Nephron progenitor cell (in vitro differentiated cells): ENCODE results near the gene PRDM11.
A peak's percentile ranks its signal among the peaks of the same experiment; 100 is the strongest.

Source experiments
- DNase-seq: peaks from one replicate; pipeline ENCODE4 v3.0.0; 2021
- H3K27ac Mint-ChIP-seq: 2 replicates; pipeline ENCODE4 v1.8.0; 2021; ENCODE audit warnings: mild to moderate bottlenecking, moderate library complexity, mixed read lengths
- H3K27me3 Mint-ChIP-seq: 2 replicates; pipeline ENCODE4 v1.8.0; 2021; ENCODE audit warnings: mild to moderate bottlenecking, low read depth, mixed read lengths; ENCODE audit not compliant: poor library complexity
- H3K36me3 Mint-ChIP-seq: 2 replicates; pipeline ENCODE4 v1.8.0; 2021; ENCODE audit warnings: low read depth, mixed read lengths
- H3K4me1 Mint-ChIP-seq: 2 replicates; pipeline ENCODE4 v1.8.0; 2021; ENCODE audit warnings: mixed read lengths
- H3K4me3 Mint-ChIP-seq: 2 replicates; pipeline ENCODE4 v1.8.0; 2021; ENCODE audit warnings: mild to moderate bottlenecking, moderate library complexity, mixed read lengths
- H3K9me3 Mint-ChIP-seq: 2 replicates; pipeline ENCODE4 v1.8.0; 2021; ENCODE audit warnings: mild to moderate bottlenecking, moderate library complexity, mixed read lengths
- TF ChIP-seq, protein P1 (sequence below): fragments of 200-600 bp; sonication (generic); IDR thresholded peaks from 2 replicates; pipeline ENCODE4 v1.5.0; 2021; ENCODE audit warnings: antibody characterized with exemption

PRDM11 gene

DNA sequence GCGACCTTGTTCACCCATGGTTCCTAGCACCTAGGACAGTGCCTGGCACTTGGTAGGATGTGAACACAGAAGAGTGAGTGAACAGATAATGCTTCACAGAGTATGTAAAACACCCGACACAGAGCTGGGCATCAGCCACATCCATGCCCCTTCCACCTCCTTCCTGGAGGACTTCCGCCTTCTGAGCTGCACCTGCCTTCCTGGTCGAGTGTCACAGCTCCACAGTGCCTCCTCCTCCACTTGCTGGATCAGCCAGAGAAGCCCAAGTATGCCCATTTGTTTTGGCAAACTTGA is 20.1 kb downstream of the PRDM11 start:
- H3K36me3 Mint-ChIP-seq = no peaks in the 10 kb centered on the region
- H3K27ac Mint-ChIP-seq = no peak overlapping the region
- no peak overlapping the region for H3K4me3 Mint-ChIP-seq
- no peaks in the 10 kb centered on the region for H3K9me3 Mint-ChIP-seq
- DNase-seq = no peak
- peaks cover 8% of the 10 kb centered on the region for H3K27me3 Mint-ChIP-seq
- TF ChIP-seq, protein P1, sequence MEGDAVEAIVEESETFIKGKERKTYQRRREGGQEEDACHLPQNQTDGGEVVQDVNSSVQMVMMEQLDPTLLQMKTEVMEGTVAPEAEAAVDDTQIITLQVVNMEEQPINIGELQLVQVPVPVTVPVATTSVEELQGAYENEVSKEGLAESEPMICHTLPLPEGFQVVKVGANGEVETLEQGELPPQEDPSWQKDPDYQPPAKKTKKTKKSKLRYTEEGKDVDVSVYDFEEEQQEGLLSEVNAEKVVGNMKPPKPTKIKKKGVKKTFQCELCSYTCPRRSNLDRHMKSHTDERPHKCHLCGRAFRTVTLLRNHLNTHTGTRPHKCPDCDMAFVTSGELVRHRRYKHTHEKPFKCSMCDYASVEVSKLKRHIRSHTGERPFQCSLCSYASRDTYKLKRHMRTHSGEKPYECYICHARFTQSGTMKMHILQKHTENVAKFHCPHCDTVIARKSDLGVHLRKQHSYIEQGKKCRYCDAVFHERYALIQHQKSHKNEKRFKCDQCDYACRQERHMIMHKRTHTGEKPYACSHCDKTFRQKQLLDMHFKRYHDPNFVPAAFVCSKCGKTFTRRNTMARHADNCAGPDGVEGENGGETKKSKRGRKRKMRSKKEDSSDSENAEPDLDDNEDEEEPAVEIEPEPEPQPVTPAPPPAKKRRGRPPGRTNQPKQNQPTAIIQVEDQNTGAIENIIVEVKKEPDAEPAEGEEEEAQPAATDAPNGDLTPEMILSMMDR = no peak
- H3K4me1 Mint-ChIP-seq = peaks cover 11% of the 10 kb centered on the region

DNA sequence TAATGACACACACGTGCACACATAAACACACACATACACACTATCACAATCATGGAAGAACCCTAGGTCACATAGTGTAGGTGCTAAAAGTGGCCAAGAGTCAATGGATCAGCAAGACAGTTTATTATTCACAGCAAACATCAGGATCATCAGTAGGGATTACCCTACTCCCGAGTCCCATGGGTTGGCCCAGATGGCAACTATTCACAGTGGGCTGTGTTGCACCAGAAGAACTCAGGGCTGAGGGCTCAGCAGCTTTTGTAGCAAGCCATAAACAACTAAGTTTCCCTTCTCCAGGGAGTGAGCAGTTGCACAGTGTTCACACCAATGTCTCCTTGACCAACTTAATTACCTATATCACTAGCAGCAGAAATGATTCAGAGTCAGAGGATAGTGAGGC is 20.8 kb downstream of the PRDM11 start:
- DNase-seq = no peak
- no peak overlapping the region for H3K4me3 Mint-ChIP-seq
- H3K4me1 Mint-ChIP-seq = peaks cover 6% of the 10 kb centered on the region
- no peaks in the 10 kb centered on the region for H3K9me3 Mint-ChIP-seq
- TF ChIP-seq, protein P1 = no peak
- H3K27me3 Mint-ChIP-seq = peaks cover 11% of the 10 kb centered on the region
- no peaks in the 10 kb centered on the region for H3K36me3 Mint-ChIP-seq
- no peak overlapping the region for H3K27ac Mint-ChIP-seq

DNA sequence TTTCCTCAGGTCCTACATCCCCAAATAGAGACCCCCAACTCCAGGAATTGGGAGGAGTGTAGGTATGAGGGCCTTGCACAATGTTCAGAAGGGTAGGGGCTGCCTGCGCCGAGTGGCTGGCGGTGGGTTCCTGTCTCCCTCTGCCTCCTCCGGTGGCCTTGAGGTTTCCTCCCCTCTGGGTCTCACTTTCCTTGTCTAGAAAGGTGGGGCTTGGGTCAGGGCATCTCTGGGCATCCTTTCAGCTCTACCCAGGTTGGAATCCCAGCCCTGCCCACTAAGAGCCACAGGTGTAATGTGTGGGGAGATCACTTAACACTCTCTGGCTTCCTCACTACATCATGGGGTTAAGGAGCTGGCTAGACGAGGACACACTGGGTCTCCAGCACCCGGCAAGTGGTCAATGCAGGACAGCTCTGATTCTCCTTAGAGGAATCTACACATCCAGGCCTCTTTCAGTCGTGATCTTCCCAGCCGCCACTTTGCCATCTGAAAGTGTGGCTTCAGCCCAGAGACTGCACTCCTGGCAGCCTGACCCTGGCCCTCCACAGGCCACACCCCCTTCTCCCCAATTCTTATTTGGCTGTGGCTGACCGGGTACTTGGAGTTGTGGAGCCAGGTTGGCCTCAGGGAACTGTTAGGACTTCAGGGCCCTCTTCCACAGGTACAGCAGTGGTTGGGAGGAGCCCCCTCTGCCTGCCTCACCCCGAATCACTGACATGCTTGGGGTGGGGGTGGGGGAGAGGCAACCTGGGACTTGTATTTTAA is 22.1 kb downstream of the PRDM11 start:
- H3K27me3 Mint-ChIP-seq = peaks cover 11% of the 10 kb centered on the region
- peaks cover 6% of the 10 kb centered on the region for H3K4me1 Mint-ChIP-seq
- no peak for DNase-seq
- H3K36me3 Mint-ChIP-seq = no peaks in the 10 kb centered on the region
- no peaks in the 10 kb centered on the region for H3K9me3 Mint-ChIP-seq
- TF ChIP-seq, protein P1 = no peak
- no peak overlapping the region for H3K4me3 Mint-ChIP-seq
- H3K27ac Mint-ChIP-seq = no peak overlapping the region

DNA sequence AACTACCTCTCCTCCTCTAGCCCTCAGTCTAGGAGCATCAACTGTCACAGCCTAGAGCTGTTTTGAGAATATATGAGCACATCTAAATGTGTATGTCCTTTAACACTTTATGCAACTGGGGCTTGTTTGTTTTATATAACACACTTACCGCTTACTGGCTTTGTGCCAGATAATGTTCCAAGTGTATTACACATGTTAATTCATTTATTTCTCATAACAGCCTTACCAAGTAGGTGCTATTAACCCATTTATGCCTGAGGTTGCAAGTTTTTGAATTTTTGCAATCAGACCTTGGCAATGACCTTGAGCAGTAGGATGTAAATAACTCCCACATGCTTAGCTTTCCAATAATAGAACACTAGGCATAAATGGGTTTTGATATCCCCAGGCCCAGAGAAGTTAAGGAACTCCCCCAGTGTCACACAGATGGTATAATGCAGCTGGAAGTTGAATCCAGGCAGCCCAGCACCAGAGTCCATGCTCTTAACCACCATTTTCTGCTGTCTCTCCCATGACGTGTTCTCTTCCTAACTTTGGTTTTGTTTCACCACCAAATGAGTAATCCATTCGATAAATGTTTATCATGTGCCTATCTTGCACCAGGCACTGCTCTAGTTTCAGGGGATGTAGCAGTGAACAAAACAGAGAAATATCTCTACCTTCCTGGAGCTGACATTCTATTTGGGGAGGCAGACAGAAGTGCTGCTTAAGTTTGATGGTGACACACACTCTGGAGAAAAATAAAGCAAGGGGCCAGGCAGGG is 23.1 kb downstream of the PRDM11 start:
- Mint-ChIP-seq H3K4me3 (no peak overlapping the region), H3K27me3 (peaks cover 11% of the 10 kb centered on the region), H3K36me3 (no peaks in the 10 kb centered on the region), H3K9me3 (no peaks in the 10 kb centered on the region), H3K4me1 (peaks cover 6% of the 10 kb centered on the region), H3K27ac (peak overlapping the region; percentile 13)
- DNase-seq = no peak
- TF ChIP-seq, protein P1 = no peak

DNA sequence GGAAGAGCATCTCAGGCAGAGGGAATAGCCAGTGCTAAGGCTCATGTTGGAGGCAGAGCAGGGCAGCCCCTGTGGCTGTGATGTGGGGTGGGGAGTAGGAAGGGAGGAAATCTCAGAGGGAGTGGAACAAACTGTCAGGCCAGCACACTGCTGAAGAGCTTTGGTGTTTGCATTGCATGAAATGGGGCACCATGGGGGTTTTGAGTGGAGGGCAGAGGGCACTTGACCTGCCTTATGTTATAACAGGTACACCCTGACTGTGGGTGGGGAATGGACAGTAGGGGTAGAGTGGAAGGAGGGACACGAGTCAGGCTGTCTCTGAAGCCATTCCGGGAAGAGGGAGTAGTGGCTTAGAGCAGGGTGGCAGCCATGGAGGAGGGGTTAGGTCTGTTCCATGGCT is 24.0 kb downstream of the PRDM11 start:
- TF ChIP-seq, protein P1 = no peak
- Mint-ChIP-seq H3K4me3 (no peak overlapping the region), H3K36me3 (no peaks in the 10 kb centered on the region), H3K27ac (no peak overlapping the region), H3K4me1 (peaks cover 6% of the 10 kb centered on the region), H3K9me3 (no peaks in the 10 kb centered on the region), H3K27me3 (peaks cover 11% of the 10 kb centered on the region)
- no peak for DNase-seq
